NOMO-1 treated with DMSO at 0.1 percent for 48 hours (cell line): ENCODE results near the gene GPSM3.

Source experiments
- DNase-seq: peaks from one replicate; lab custom pipeline; 2025; ENCODE audit not compliant: unreplicated experiment; lab: John Stamatoyannopoulos, UW

Gene GPSM3

GRCh38 chr6:32175711-32176475 is 16.6 kb downstream of the GPSM3 start, which contains the start of gene AGPAT1:
TSS of gene AGPAT1 (minus strand) at chr6:32176084. CDS start at chr6:32171496, 4,588 bp downstream.
- DNase-seq, result peak; percentile 91

DNA sequence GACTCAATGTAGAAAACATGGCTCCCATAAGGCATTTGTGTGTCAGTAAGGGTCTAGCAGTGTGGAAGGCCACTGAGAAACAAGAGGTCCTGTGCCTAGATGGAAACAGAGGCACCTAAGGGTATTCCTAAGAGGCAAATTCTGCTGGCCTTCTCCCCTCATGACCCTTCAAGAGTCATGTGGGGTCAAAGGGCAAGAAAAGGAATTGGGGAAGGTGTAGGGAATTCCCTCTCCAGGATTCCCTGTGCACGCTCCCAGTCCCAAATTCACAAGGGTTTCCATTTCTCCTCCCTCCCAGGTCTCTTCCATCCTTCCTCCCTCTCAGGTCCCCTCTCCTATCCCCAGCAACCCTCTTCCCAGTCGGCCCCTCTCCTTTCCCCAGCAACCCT is 17.1 kb downstream of the GPSM3 start:
- DNase-seq, result no peak

DNA sequence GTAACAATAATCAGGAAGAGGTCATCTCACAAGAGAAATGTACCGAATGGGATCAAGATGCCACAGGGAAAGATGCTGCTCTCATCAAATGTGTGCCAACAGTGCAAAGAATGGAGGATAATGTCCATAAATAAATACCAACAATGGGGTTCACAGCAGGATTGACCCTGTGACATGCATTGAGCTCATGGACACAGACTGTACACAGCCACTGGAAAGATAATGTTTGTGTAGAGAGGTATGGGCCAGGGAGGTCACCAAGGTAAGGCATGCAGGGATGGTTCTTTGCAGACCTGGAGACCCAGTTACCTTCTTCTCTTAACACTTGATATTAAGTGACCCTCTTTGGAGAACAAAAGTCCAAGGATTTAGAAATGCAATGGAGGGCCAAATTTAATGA is 18.0 kb downstream of the GPSM3 start:
- no peak for DNase-seq

DNA sequence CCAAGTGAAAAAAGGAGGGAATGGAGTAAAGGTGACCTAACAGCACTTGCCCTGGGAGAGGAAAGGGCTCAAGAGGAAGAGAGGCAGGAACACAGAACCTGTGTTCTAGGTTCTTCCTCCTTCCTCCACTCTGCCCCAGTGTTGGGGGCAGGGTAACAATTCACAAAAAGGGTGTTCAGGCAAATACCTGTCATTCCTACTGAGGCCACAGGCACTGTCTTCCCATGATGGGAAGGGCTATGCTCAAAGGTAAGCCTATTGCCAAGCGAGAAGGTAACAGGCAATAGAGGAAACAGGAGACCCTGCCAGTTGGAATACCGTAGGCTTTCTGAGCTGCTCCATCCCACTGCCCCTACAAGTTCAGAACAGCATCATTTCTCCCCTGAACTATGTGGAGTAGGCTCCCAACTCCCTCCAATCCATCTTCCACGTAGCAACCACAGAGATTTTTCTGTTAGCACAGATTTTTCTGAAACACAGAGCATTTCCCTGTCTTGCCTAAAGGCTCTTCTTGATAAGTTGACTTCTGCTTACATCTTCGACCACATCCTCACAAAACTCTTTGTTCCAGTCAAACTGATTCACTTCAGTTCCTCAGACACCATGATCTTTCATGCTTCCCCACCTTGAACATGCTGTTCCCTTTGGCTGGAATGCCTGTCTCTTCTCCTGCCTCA is 19.3 kb downstream of the GPSM3 start:
- no peak for DNase-seq

- DNase-seq, result no peak
Measured at GRCh38 chr6:32171234-32171633, 21.2 kb downstream of the GPSM3 start.

- DNase-seq, result no peak
Measured at GRCh38 chr6:32170294-32170693, 22.1 kb downstream of the GPSM3 start.

DNA sequence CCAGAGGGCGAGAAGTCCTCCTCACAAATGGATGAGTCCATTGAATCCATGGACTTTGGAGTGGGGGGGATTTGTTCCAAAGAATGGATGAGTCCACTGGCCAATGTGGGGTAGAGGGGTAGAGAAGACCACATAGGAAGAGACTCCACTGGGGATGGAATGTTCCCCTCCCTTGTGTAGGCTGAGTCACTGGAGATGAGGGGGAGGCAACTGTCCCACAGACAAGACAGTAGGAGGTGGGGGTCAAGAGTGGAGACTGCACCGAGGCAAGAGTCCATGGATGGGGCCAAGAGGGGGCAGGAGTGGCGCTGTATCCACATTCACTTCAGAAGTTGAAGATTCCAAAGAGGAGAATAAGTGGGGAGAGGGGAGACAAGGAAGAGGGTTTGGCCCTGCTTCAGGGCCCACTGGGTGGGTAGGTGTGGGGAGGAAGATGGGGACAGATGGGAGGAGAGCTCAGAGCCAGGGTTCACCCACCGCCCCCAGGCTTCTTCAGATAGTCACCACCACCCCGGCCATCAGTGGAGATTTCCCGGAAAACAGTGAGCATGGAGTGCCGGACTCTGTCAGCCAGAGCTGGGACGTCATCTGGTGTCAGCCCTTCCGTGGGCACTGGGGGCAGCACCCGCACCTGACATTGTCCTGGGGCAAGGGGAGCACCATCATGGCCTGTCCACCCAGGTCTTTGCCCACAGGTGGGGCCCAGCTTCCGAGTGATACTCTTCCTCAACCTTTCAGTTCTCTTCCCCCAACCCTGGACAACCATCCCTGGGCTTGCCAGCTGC is 23.4 kb downstream of the GPSM3 start:
- DNase-seq, result no peak

GRCh38 chr6:32168350-32168749 is 24.1 kb downstream of the GPSM3 start:
- no peak for DNase-seq

- DNase-seq, result no peak
Measured at GRCh38 chr6:32167761-32168262, 24.6 kb downstream of the GPSM3 start.

- no peak for DNase-seq
Measured at GRCh38 chr6:32167154-32167760, 25.2 kb downstream of the GPSM3 start.

DNA sequence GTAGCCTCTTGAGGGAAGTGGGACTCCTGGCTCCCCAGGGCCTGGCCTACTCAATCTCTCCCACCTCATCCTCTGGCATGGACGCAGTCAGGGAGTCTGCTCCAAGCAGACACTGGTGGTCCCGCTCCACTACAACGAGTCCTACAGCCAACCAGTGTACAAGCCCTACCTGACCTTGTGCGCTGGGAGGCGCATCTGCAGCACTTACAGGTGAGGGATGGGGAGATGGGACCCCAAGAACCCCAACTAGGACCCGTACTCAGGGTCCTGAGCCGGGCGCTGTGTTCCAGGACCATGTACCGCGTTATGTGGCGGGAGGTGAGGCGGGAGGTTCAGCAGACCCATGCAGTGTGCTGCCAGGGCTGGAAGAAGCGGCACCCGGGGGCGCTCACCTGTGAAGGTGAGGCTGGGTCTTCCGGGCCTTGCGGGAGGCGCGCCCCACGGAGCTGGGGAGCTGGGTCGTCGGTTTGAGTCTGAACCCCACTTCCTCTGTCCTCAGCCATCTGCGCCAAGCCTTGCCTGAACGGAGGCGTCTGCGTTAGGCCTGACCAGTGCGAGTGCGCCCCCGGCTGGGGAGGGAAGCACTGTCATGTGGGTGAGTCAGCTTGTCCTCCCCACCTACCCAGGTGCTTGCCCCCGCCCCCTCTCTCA is 25.9 kb downstream of the GPSM3 start:
- no peak for DNase-seq

DNA sequence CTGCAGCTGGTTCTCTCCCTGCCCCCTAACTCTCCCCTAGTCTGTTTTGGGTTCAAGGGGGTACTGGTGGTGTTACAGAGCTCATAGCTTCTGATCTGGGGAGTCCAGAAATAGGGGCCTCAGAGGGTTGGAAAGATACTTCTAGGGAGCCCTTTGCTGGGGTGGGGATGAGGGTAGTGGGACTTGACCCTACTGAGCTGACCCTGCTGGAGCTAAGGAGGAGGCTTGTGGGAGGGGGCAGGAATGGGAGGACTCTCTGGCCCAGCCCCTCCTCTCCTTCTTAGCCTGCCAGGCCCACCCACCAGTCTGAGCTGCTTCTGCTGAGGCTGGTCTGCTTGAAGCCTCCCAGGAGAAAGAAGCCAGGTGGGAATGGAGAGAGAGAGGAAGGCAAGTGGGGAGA is 28.1 kb downstream of the GPSM3 start, which contains the start of gene EGFL8:
Gene EGFL8, plus strand, starts transcription at position 301 of the 400 bp plus-strand sequence. CDS start 1,571 bp downstream, outside the sequence.
- no peak for DNase-seq

DNA sequence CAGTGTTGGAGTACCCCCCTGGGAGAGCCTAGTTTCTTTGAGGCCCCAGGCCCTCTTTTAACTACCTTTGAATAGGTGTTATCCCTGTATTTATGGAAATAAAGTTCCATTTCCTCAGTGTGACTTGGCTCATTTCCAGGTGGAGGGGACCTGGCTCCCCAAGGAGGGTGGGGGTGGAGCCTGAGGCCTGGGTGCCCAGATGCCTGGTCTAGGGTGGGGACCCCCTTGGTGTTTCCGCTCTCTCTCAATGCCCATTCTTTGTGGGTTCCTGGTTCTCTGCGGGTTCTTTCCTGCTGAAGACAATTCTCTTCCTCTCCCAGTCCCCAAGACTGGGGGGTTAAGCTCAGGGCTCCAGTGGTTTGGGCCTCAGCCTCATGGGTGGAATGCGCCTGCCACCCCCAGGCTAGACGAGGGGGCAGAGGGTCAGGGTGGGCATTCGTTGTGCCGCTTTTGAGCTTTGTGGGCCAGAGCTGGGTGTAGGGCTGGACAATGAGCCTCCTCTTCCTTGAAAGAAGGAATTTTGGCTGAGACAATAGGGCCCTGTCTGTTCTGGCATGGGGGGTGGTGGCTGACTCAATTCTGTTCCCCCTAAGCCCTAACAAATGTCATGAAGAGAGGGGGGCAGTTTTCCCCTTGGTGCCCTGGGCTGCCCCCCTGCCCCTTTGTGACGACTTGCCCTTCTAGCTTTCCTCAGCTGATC is 28.7 kb downstream of the GPSM3 start:
- DNase-seq, result no peak

- no peak for DNase-seq
Measured at GRCh38 chr6:32158052-32158451, 34.4 kb downstream of the GPSM3 start.

DNA sequence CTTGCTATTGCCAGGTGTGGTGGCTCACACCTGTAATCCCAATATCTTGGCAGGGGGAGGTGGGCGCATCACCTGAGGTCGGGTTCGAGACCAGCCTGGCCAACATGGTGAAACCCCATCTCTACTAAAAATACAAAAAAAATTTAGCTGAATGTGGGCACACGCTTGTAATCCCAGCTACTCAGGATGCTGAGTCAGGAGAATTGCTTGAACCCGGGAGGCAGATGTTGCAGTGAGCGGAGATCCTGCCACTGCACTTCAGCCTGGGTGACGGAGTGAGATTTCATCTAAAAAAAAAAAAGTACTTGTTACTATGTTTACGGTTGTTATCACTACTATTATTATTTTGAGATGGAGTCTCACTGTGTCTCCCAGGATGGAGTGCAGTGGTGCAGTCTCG is 35.6 kb downstream of the GPSM3 start:
- no peak for DNase-seq

DNA sequence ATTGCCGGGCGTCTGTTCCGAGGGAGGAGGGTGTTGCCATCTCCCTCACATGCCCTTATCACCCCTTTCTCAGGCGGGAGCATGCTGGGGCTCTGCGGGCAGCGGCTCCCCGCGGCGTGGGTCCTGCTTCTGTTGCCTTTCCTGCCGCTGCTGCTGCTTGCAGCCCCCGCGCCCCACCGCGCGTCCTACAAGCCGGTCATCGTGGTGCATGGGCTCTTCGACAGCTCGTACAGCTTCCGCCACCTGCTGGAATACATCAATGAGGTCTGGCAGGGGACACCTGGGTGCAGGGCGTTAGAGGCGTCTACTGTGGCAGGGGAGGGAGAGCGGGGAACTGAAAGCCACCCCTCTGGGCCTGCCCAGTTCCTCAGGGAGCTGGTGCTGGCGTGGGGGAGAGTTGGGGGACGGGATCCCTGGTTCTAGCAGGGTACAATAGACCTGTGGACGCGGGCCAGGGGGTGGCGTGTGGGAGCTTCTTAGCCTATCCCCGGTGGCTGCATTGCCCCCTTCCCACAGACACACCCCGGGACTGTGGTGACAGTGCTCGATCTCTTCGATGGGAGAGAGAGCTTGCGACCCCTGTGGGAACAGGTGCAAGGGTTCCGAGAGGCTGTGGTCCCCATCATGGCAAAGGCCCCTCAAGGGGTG is 37.8 kb downstream of the GPSM3 start:
- peak; percentile 69 for DNase-seq

DNA sequence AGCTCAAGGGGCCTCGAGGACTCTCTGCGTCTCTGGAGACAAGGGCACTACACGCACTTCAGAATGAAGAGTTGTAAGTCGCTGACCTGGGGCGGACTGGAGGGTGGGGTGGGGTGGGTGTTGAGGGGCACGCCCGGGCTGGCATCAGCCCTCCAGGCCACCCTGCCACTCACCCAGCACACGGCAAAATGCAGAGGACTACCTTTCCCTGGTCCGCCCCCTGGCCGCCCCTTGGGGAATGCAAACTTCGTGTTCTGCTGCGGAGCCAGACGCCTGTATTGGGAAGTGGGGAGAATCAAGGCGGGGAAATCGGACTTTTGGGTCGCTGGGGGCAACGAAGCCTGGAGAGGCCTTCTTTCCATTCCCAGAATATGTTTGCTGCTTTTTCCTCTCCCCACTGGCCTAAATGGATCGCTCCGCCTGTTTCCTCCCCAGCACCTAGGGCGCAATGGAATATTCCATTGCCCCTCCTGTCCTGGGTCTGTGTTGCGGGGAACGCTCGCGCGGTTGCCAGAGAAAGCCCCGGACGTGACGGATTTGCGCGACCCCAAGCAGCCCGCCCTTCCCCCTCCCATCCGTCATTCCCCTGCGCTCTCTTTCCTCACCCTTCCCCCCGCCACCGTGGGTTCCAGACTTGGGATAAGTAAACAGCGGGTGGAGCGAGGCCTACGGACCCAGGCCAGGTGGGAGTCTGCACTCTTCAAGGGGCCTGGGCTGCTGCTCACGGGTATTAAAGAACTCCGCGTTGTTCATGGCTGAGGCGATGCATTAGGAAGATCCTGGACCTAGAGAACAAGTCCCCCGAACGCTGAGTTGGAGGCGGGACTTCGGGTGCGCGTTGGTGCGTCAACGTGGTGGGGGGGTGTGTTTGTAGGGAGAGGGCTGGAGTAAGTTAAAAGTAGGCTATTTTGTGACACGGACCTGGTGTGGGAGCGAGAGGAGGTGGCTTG is 38.6 kb downstream of the GPSM3 start, which contains the start of gene PPT2:
Gene PPT2, plus strand, starts transcription at position 578 of the 950 bp plus-strand sequence. CDS start 454 bp downstream, outside the sequence.
- DNase-seq, result peak; percentile 66
